ENCODE measurements around the gene NRIP1.

The NRIP1 gene

GRCh38 chr21:15066123-15066575 is 1.3 kb upstream of the NRIP1 start:
- DNase-seq (ENCODE audit: low read depth): no peak

GRCh38 chr21:15065392-15066122 is 757 bp upstream of the NRIP1 start:
- peak overlapping the region; percentile 85 for H3K4me3 ChIP-seq (ENCODE audit: low read depth, low read length)
- DNase-seq (ENCODE audit: low read depth): peak; percentile 60

More at GRCh38 chr21:15066123-15066575, 1.3 kb upstream of the NRIP1 start:
- peak overlapping the region; percentile 85 for H3K4me3 ChIP-seq (ENCODE audit: low read depth, low read length)

GRCh38 chr21:15063814-15064575 is 805 bp downstream of the NRIP1 start:
- peak overlapping the region; percentile 85 for H3K4me3 ChIP-seq (ENCODE audit: low read depth, low read length)
- DNase-seq (ENCODE audit: low read depth): no peak

GRCh38 chr21:15063081-15063813 is 1.6 kb downstream of the NRIP1 start:
- DNase-seq (ENCODE audit: low read depth): no peak
- H3K4me3 ChIP-seq (ENCODE audit: low read depth, low read length): peak overlapping the region; percentile 85

- no peak for DNase-seq (ENCODE audit: low read depth)
- peak overlapping the region; percentile 85 for H3K4me3 ChIP-seq (ENCODE audit: low read depth, low read length)
Measured at GRCh38 chr21:15062606-15062965, 2.2 kb downstream of the NRIP1 start.

GRCh38 chr21:15061747-15062605 is 2.8 kb downstream of the NRIP1 start:
- no peak for DNase-seq (ENCODE audit: low read depth)
- H3K4me3 ChIP-seq (ENCODE audit: low read depth, low read length): peak overlapping the region; percentile 85

- H3K4me3 ChIP-seq (ENCODE audit: low read depth, low read length): no peak overlapping the region
- DNase-seq (ENCODE audit: low read depth): no peak
Measured at GRCh38 chr21:15061279-15061678, 3.5 kb downstream of the NRIP1 start.

- DNase-seq (ENCODE audit: low read depth): no peak
- no peak overlapping the region for H3K4me3 ChIP-seq (ENCODE audit: low read depth, low read length)
Measured at GRCh38 chr21:15060543-15061175, 4.1 kb downstream of the NRIP1 start.

- no peak overlapping the region for H3K4me3 ChIP-seq (ENCODE audit: low read depth, low read length)
- DNase-seq (ENCODE audit: low read depth): no peak
Measured at GRCh38 chr21:15059397-15059796, 5.4 kb downstream of the NRIP1 start.

GRCh38 chr21:15058854-15059263 is 5.9 kb downstream of the NRIP1 start:
- peak overlapping the region; percentile 16 for H3K4me3 ChIP-seq (ENCODE audit: low read depth, low read length)
- DNase-seq (ENCODE audit: low read depth): no peak

- no peak overlapping the region for H3K4me3 ChIP-seq (ENCODE audit: low read depth, low read length)
- DNase-seq (ENCODE audit: low read depth): no peak
Measured at GRCh38 chr21:15057285-15057684, 7.5 kb downstream of the NRIP1 start.

GRCh38 chr21:15054606-15055239 is 10.1 kb downstream of the NRIP1 start:
- H3K4me3 ChIP-seq (ENCODE audit: low read depth, low read length): no peak overlapping the region
- DNase-seq (ENCODE audit: low read depth): no peak

- DNase-seq (ENCODE audit: low read depth): no peak
- H3K4me3 ChIP-seq (ENCODE audit: low read depth, low read length): no peak overlapping the region
Measured at GRCh38 chr21:15054089-15054488, 10.7 kb downstream of the NRIP1 start.

GRCh38 chr21:15053500-15053899 is 11.3 kb downstream of the NRIP1 start:
- H3K4me3 ChIP-seq (ENCODE audit: low read depth, low read length): no peak overlapping the region
- no peak for DNase-seq (ENCODE audit: low read depth)

GRCh38 chr21:15052459-15052763 is 12.4 kb downstream of the NRIP1 start:
- DNase-seq (ENCODE audit: low read depth): no peak
- no peak overlapping the region for H3K4me3 ChIP-seq (ENCODE audit: low read depth, low read length)

- DNase-seq (ENCODE audit: low read depth): no peak
- no peak overlapping the region for H3K4me3 ChIP-seq (ENCODE audit: low read depth, low read length)
Measured at GRCh38 chr21:15051644-15052458, 12.9 kb downstream of the NRIP1 start.

- no peak overlapping the region for H3K4me3 ChIP-seq (ENCODE audit: low read depth, low read length)
- DNase-seq (ENCODE audit: low read depth): no peak
Measured at GRCh38 chr21:15050568-15051377, 14.0 kb downstream of the NRIP1 start.
